ENCODE measurements around the gene ABCG4.
"Not testable (repeated sequence)": the region's sequence is repeated elsewhere in the genome, so short reads cannot be mapped to it uniquely, and the experiment has no call there.

Gene ABCG4

GRCh38 chr11:119116235-119116594 lies 32.6 kb upstream of the ABCG4 start:
- no peak for DNase-seq

GRCh38 chr11:119116601-119117000 lies 32.3 kb upstream of the ABCG4 start:
- DNase-seq = no peak

DNA sequence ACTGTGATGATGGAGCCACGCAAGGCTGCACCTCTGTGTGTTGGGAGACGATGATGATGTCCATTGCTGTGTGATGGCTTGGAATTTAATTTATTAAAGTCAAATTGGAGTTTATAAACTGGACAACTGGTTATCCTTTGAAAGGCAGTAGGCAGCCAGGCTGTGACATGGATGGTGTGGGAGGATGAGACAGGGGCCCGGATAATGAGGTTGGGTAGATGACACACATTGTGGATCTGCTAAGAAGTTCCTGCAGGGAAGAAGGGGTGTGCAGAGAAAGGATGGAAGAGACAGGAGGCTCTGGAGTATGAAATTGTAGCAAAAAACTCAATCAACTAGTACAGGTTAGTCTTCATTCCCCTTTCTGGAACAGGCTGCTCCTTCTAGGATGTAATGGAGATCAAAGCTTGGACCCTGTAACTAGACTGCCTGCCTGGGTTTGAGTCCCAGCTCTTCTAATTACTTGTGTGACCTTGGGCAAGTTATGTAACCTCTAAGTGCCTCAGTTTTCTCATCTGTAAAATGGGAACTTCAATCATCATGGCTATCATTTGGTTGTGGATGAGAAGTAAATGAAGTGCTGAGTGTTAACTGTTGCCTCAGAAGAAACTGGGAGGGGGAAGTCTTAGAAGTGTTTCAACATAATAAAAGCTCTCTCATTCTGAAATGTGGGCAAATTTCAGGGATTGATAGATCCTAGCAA lies 31.7 kb upstream of the ABCG4 start:
- DNase-seq = no peak

DNA sequence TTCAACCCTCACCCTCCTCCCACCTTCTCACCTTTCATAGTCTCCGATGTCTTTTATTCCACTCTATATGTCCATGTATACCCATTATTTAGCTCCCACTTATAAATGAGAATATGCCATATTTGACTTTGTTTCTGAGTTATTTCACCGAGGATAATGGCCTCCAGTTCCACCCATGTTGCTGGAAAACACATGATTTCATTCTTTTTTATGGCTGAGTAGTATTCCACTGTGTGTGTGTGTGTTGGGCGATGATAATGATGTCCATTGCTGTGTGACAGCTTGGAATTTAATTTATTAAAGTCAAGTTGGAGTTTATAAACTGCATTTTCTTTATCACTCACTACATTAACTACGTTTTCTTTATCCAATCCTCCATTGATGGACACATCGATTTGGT lies 30.6 kb upstream of the ABCG4 start:
- DNase-seq = no peak

GRCh38 chr11:119118946-119119345 lies 29.9 kb upstream of the ABCG4 start:
- DNase-seq = no peak

DNA sequence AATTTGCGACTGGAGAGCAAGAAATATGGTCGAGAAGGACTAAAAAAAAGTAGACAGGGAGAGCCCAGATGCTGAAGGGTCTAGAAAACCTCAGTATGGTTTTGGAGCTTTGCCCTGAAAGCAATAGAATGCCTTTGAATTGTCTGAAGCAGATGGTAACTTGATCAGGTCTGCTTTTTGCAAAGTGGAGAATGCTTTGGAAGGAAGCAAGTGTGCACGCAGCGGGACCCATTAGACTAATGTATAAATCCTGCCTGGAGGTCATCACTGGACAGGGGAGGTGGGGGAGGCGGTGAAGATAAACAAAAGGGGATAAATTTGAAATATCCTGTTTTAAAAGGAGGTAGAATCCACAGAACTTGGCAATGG lies 28.2 kb upstream of the ABCG4 start:
- peak; percentile 73 for DNase-seq

DNA sequence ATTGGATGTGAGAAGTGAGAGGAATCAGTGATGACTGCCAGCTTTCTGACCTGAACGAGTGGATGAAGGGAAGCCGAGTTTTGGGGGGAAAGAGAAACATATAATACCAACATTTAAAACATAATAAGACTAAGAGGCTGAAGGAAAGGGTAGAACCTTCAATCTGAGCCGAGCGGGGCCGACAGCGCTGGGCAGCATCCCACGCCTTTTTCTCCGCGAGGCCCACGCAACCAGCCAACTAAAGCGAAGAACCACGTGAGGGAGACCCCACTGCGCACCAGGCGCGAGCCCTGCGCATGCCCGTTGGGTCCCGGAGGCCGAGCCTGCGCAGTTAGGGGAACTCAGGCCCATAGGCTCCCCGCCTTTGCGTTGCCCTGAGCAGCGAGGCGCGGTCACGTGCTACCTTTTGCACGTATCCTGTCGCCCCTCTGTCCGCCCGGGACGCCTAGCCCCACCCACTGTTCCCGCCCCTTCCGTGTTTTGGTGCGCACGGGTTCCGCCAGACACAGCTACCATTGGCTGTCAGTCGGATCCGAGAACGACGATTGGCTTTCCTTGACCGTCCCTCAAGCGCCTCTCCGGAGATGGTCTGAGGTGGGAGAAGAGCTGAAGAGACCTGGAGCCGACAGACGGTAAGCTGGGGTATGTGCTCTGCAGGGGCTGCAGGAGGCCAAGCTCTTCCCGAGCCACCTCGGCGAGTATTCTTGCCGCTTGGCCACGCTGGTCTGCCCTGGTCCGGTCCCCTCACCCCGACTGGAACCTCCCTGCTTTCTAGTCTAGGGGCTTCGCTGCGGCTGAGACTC lies 27.6 kb upstream of the ABCG4 start, which contains the start of gene HINFP:
Gene HINFP, plus strand, starts transcription at position 573 of the 803 bp plus-strand sequence. CDS start 5,365 bp downstream, outside the sequence.
- peak; percentile 100 for DNase-seq

GRCh38 chr11:119121811-119122124 lies 27.1 kb upstream of the ABCG4 start:
- no peak for DNase-seq

DNA sequence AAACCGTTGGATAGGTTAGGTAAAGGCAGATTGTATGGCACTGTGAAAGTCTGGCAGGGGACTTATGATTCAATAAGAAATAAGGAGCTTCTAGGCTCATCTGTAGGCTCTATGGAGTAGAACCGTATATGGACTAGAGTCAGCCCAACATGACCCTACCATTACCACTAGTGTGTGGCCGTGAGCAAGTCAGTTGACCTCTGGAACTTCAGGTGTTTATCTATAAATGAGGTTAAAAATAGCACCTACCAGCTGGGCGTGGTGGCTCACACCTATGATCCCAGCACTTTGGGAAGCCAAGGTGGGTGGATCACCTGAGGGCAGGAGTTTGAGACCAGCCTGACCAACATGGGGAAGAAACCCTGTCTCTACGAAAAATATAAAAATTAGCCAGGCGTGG lies 23.0 kb upstream of the ABCG4 start:
- DNase-seq = no peak

DNA sequence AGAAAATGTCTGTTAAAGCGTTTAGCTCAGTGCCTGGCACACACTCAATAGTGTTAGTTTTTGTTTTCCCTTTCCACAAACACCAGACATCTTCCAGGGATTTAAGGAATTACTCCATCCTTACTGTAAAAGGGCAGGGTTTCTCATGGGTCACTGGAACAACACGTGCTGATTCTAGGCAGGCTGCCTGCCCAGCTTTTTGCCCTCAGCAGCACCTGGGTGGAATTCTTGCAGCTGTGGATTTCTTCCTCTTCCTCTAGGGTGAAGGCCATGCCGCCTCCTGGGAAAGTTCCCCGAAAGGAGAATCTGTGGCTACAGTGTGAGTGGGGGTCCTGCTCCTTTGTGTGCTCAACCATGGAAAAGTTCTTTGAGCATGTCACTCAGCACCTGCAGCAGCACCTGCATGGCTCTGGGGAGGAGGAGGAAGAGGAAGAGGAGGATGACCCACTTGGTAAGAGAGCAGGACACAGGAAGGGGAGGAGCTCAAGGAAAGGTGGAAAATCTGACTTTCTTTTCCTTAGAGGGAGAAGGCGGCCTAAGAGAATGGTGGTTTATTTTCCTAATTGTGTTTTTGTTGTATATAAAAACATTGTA lies 22.1 kb upstream of the ABCG4 start:
- no peak for DNase-seq

DNA sequence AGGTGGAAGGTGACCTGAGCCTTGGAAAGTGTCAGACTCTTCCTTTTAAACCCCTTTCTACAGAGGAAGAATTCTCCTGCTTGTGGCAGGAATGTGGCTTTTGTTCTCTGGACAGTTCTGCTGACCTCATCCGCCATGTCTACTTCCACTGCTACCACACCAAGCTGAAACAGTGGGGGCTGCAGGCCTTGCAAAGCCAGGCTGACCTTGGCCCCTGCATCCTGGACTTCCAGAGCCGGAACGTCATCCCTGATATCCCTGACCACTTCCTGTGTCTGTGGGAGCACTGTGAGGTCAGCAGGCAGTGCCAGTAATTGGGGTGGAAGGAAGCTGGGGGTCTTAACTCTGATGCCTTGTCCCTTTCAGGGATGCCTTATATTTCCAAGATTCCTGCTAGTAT lies 18.2 kb upstream of the ABCG4 start:
- no peak for DNase-seq

GRCh38 chr11:119134389-119134978 lies 14.4 kb upstream of the ABCG4 start:
- DNase-seq = no peak

DNA sequence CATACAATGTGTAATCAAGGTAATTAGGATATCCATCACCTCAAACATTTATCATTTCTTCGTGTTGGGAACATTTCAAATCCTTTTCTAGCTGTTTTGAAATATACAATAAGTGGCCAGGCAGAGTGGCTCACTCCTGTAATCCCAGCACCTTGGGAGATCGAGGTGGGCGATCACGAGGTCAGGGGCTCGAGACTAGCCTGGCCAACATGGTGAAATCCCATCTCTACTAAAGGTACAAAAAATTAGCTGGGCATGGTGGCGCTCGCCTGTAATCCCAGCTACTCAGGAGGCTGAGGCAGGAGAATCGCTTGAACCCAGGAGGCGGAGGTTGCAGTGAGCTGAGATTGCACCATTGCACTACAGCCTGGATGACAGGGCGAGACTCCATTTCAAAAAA lies 9.6 kb upstream of the ABCG4 start:
- DNase-seq = not testable (repeated sequence)

DNA sequence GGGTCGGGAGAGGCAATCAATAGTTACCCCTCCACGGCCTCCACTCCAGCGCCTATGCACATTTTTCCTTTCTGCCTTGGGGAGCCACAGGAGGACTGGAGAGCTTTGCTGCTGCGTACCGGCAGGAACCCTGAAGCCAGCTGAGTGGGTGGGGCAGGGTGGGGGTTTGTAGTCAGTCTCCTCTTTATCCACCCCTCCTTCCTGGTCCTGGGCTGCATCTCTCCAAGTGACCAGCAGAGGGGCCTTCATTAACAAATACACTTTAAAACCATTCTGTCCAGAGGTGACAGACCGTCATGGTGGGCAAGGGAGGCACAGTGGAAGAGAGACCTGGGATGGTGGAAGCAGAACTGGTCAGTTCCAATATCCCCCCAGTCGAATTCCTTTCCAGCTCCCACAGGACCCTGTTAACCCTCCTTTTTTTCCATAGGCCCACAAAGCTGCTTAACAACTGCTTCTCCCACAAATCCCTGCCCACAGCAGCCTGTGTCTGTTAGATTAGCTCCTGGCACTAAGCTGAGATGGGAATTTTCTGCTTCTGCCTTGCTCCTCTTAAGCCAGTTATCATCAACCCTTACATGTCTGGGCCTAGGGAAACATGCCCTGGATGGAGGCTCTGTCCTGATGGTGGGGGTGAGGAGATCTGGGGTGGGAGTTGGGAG lies 3.9 kb upstream of the ABCG4 start:
- DNase-seq = peak; percentile 51

DNA sequence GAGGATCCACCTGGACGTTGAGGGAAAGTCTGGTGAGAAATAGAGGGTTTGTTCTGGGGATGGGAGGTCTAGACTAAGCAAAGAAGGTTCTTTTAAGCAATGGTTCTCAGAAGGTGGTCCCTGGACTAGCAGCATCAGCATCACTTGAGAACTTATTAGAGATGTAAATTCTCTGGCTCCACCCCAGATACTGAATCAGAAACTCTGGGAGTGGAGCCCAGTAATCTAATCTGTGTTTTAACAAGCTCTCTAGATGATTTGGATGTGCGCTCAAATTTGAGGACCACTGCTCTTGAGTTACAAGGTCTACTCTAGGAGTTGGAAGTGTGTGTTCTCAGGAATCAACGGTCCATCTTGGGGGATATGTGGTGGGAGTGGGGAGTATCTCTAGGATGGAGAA lies 3.3 kb upstream of the ABCG4 start:
- no peak for DNase-seq

DNA sequence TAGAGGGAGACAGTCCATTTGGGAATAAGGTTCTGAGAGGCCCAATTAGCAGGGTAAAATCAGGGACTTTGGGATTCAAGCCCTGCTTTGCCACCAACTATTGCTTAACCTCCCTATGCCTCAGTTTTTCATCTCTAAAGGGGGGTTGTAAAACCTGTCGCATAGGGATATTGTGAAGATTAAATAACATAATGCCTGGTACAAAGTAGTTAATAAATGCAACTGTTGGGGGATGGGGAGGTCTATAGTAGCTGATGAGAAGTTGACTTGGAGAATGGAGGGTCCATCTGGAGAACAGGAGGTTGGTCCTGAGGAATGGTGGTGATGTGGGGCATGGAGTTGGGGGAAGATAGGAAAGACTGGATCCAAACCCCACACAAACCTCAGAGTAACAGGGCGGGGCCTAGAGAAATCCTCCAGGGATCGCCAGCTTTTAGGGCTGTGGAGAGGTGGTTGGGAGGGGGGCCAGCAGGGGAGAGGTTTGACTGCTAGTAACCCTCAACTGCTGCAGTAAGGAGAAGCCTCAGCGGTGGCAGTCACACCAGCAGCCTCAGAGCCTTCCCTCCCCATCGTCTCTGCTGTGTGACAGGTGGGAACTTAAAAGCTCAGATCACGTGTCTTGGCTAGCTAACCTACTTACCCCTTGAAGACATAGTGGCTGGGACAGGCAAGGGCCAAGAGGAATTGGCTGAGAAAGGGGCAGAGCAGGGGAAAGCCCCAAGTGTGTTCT lies 1.1 kb upstream of the ABCG4 start:
- DNase-seq = peak; percentile 60

DNA sequence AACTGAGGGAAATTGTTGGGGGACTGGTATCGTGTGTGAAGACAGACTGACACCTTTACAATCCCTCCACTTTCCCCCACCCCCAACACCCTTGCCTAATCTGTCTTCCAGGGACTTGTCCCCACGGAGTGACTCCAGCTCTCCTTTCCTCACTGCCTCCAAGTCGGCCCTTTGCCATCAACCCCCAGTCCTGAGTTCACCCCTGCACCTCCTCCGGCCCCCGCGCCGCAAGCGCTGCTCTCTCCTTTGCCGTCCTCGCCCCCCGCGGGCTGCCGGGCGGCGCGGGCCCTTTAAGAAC lies 183 bp upstream of the ABCG4 start:
- no peak for DNase-seq

GRCh38 chr11:119149786-119150275 lies 979 bp downstream of the ABCG4 start:
- no peak for DNase-seq

DNA sequence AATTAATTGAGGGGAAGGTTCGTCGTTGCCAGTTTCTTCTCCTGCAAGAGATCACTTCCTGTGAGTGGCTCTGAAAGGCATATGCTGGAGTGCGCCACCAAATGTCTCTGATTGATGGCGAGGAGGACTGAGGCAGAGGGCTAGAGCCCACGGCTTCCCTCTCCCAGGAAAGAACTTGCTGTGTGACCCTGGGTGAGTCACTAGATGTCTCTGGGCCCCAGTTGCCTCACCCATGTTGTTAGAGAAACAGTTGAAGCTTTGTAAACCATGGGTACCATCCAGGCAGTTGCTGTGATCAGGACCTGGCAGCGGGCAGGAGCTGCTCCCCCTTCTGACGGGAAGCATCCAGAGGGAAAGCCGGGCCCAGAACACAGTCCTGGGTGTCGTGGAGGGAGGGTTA lies 3.2 kb downstream of the ABCG4 start:
- DNase-seq = no peak

DNA sequence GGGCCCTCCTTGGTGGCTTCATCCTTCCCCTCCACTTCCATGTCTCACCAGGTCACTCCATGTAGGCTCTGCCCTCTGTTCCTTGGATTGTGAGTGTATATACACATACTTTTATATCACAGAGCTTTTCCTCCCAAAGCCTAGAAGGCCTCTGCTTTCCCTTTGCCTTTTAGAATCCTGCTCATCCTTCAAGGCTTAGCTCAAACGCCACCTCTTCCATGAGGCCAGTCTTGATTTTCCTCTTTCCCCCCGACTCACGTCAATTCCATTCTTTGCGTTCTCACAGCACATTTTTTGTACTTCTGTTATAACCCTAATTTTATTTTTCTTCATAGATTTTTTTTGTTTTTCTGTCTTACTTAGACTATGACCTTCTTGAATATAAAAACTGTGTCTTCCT lies 3.8 kb downstream of the ABCG4 start:
- DNase-seq = no peak

- DNase-seq = no peak
Measured at GRCh38 chr11:119153049-119153818, 4.4 kb downstream of the ABCG4 start.

GRCh38 chr11:119154178-119154577 lies 5.3 kb downstream of the ABCG4 start:
- no peak for DNase-seq
